ENCODE results near the gene SNX25. TPM values are rescaled to one million over a fixed set of nuclear protein-coding genes. Genes with fewer than 3 reads are reported as not detected.

SNX25 gene
- total RNA-seq, 1 donor from 2014 or later = 27.5 TPM

GRCh38 chr4:185370268-185370949, 161.0 kb downstream of the SNX25 start:
- no peak overlapping the region for H3K4me3 Mint-ChIP-seq (ENCODE audit: unreplicated experiment)
- peaks cover 1% of the 10 kb centered on the region for H3K27me3 Mint-ChIP-seq (ENCODE audit: unreplicated experiment)
- H3K4me1 Mint-ChIP-seq (ENCODE audit: low read depth, unreplicated experiment) = peaks cover 5% of the 10 kb centered on the region
- no peaks in the 10 kb centered on the region for H3K36me3 Mint-ChIP-seq (ENCODE audit: unreplicated experiment)
- peaks cover 1% of the 10 kb centered on the region for H3K9me3 Mint-ChIP-seq (ENCODE audit: unreplicated experiment)
- no peak for DNase-seq
- TF ChIP-seq, protein P1, sequence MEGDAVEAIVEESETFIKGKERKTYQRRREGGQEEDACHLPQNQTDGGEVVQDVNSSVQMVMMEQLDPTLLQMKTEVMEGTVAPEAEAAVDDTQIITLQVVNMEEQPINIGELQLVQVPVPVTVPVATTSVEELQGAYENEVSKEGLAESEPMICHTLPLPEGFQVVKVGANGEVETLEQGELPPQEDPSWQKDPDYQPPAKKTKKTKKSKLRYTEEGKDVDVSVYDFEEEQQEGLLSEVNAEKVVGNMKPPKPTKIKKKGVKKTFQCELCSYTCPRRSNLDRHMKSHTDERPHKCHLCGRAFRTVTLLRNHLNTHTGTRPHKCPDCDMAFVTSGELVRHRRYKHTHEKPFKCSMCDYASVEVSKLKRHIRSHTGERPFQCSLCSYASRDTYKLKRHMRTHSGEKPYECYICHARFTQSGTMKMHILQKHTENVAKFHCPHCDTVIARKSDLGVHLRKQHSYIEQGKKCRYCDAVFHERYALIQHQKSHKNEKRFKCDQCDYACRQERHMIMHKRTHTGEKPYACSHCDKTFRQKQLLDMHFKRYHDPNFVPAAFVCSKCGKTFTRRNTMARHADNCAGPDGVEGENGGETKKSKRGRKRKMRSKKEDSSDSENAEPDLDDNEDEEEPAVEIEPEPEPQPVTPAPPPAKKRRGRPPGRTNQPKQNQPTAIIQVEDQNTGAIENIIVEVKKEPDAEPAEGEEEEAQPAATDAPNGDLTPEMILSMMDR (IDR thresholded peaks at IDR 0.05; ENCODE audit: partially characterized antibody, unreplicated experiment) = no peak
- H3K27ac Mint-ChIP-seq (ENCODE audit: unreplicated experiment) = no peak overlapping the region

GRCh38 chr4:185371702-185372101, 162.3 kb downstream of the SNX25 start:
- Mint-ChIP-seq H3K27me3 (ENCODE audit: unreplicated experiment) (peaks cover 1% of the 10 kb centered on the region), H3K4me3 (ENCODE audit: unreplicated experiment) (no peak overlapping the region), H3K27ac (ENCODE audit: unreplicated experiment) (no peak overlapping the region), H3K36me3 (ENCODE audit: unreplicated experiment) (no peaks in the 10 kb centered on the region), H3K4me1 (ENCODE audit: low read depth, unreplicated experiment) (peaks cover 5% of the 10 kb centered on the region), H3K9me3 (ENCODE audit: unreplicated experiment) (peaks cover 1% of the 10 kb centered on the region)
- DNase-seq = no peak
- TF ChIP-seq, protein P1 (IDR thresholded peaks at IDR 0.05; ENCODE audit: partially characterized antibody, unreplicated experiment) = no peak

DNA sequence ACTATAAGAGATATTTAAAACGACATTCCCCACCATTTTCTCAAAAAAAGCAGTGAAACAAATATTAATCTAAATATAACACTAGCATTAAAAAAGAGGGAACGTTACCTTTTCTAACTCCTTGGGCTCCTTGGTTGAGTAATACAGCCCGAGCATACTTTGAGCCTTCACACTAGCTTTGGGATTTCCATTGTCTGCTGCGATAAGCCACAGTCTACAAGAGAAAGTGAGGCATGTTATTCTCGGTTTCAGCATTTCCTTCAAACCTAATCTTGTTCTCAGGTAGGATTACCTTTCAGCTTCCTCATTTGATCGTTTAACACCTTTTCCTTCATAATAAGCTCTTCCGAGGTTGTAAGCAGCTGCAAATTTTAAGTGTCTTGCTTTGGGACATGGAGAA, 164.6 kb downstream of the SNX25 start:
- Mint-ChIP-seq H3K9me3 (ENCODE audit: unreplicated experiment) (no peaks in the 10 kb centered on the region), H3K36me3 (ENCODE audit: unreplicated experiment) (no peaks in the 10 kb centered on the region), H3K4me3 (ENCODE audit: unreplicated experiment) (no peak overlapping the region), H3K27ac (ENCODE audit: unreplicated experiment) (no peak overlapping the region), H3K27me3 (ENCODE audit: unreplicated experiment) (no peaks in the 10 kb centered on the region), H3K4me1 (ENCODE audit: low read depth, unreplicated experiment) (peaks cover 5% of the 10 kb centered on the region)
- no peak for DNase-seq
- TF ChIP-seq, protein P1 (IDR thresholded peaks at IDR 0.05; ENCODE audit: partially characterized antibody, unreplicated experiment) = no peak

GRCh38 chr4:185374573-185374972, 165.2 kb downstream of the SNX25 start:
- no peaks in the 10 kb centered on the region for H3K36me3 Mint-ChIP-seq (ENCODE audit: unreplicated experiment)
- no peaks in the 10 kb centered on the region for H3K27me3 Mint-ChIP-seq (ENCODE audit: unreplicated experiment)
- no peaks in the 10 kb centered on the region for H3K9me3 Mint-ChIP-seq (ENCODE audit: unreplicated experiment)
- H3K4me3 Mint-ChIP-seq (ENCODE audit: unreplicated experiment) = no peak overlapping the region
- TF ChIP-seq, protein P1 (IDR thresholded peaks at IDR 0.05; ENCODE audit: partially characterized antibody, unreplicated experiment) = no peak
- DNase-seq = no peak
- H3K4me1 Mint-ChIP-seq (ENCODE audit: low read depth, unreplicated experiment) = peaks cover 5% of the 10 kb centered on the region
- no peak overlapping the region for H3K27ac Mint-ChIP-seq (ENCODE audit: unreplicated experiment)

GRCh38 chr4:185378264-185378663, 168.9 kb downstream of the SNX25 start:
- H3K4me1 Mint-ChIP-seq (ENCODE audit: low read depth, unreplicated experiment) = peaks cover under 1% of the 10 kb centered on the region
- H3K36me3 Mint-ChIP-seq (ENCODE audit: unreplicated experiment) = peaks cover 12% of the 10 kb centered on the region
- H3K9me3 Mint-ChIP-seq (ENCODE audit: unreplicated experiment) = no peaks in the 10 kb centered on the region
- no peaks in the 10 kb centered on the region for H3K27me3 Mint-ChIP-seq (ENCODE audit: unreplicated experiment)
- no peak overlapping the region for H3K27ac Mint-ChIP-seq (ENCODE audit: unreplicated experiment)
- no peak overlapping the region for H3K4me3 Mint-ChIP-seq (ENCODE audit: unreplicated experiment)
- TF ChIP-seq, protein P1 (IDR thresholded peaks at IDR 0.05; ENCODE audit: partially characterized antibody, unreplicated experiment) = no peak
- no peak for DNase-seq

Measured in glutamatergic neuron (in vitro differentiated cells).